ENCODE data around the gene HBG1. TPM values are rescaled to one million over a fixed set of nuclear protein-coding genes. Genes with fewer than 3 reads are reported as not detected.
"Not testable (repeated sequence)": the region's sequence is repeated elsewhere in the genome, so short reads cannot be mapped to it uniquely, and the experiment has no call there.

HBG1 gene
- total RNA-seq, 2 donors from 2014 or later: not detected

DNA sequence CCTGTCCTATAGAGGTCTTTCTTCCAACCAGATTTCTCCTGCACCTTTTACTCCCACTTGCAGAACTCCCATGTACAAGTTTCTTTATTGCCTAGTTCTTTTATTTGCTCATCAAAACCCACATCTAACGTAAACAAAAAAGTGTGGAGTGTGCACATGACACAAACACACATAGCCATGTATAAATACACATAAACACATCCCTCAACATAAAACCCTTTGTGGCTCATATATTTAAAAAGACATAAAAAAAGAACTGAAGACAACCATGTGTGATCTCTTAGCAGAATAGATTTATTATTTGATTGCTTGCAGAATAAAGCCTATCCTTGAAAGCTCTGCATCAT, 3.2 kb upstream of the HBG1 start:
- ATAC-seq (no peak), DNase-seq (no peak)
- H3K4me1 ChIP-seq: no peaks in the 10 kb centered on the region
- no peak overlapping the region for H3K27ac ChIP-seq
- H3K27me3 ChIP-seq: no peaks in the 10 kb centered on the region
- no peak for TF ChIP-seq POLR2A (IDR thresholded peaks at IDR 0.05)
- TF ChIP-seq, protein P1, sequence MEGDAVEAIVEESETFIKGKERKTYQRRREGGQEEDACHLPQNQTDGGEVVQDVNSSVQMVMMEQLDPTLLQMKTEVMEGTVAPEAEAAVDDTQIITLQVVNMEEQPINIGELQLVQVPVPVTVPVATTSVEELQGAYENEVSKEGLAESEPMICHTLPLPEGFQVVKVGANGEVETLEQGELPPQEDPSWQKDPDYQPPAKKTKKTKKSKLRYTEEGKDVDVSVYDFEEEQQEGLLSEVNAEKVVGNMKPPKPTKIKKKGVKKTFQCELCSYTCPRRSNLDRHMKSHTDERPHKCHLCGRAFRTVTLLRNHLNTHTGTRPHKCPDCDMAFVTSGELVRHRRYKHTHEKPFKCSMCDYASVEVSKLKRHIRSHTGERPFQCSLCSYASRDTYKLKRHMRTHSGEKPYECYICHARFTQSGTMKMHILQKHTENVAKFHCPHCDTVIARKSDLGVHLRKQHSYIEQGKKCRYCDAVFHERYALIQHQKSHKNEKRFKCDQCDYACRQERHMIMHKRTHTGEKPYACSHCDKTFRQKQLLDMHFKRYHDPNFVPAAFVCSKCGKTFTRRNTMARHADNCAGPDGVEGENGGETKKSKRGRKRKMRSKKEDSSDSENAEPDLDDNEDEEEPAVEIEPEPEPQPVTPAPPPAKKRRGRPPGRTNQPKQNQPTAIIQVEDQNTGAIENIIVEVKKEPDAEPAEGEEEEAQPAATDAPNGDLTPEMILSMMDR (IDR thresholded peaks at IDR 0.05): no peak
- no peaks in the 10 kb centered on the region for H3K36me3 ChIP-seq (replicated peaks in 1 of 2; ENCODE audit: insufficient read depth in 1 of 2, low read depth in 2 of 2)
- intact Hi-C loops (cut with DNase I): no loop called here
- H3K4me3 ChIP-seq: no peak overlapping the region
- H3K9me3 ChIP-seq: no peaks in the 10 kb centered on the region
- WGBS, 2 donors: 34 to 47% methylated on average over 1 of the region's 1 CpG

DNA sequence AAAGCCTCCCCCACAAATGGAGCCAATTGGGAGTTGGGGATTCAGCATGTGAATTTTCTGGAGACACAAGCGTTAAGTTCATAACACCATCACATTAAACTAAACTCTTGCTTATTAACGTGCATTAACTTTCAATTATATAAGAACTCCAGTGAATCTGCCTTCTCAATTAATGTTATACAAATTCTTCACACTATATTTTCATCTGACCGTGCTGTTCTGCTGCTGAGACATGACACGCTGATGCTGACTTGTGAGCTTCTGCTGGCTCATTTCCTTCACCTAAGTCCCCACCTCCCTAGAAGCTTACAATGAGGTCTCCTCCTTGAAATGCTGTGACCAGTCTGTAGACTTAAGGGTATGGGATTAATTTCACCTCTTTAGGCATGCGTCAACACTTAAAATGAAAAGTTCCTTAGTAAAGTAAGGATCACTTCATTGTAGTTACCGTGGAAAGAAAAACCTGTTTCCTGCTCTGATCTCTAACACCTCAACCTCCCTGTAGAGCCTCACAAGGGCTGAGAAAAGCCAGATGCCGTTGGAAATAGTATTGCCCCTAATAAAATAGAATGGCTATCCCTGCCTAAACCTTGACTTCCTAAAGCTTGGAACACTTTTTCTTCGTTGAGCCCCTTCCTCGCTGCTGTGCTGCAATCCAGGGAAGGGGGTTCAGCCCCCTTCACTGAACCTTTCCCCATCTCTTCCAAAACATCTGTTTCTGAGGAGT, 2.7 kb upstream of the HBG1 start:
- intact Hi-C loops (cut with DNase I): no loop called here
- Histone ChIP-seq H3K4me3 (no peak overlapping the region), H3K36me3 (replicated peaks in 1 of 2; ENCODE audit: insufficient read depth in 1 of 2, low read depth in 2 of 2) (no peaks in the 10 kb centered on the region), H3K4me1 (no peaks in the 10 kb centered on the region), H3K27me3 (no peaks in the 10 kb centered on the region), H3K9me3 (no peaks in the 10 kb centered on the region), H3K27ac (no peak overlapping the region)
- 64% methylated on average over 9 of the region's 9 CpGs for WGBS, 2 donors
- ATAC-seq (no peak), DNase-seq (no peak)
- TF ChIP-seq, protein P1 (IDR thresholded peaks at IDR 0.05): no peak
- no peak for TF ChIP-seq POLR2A (IDR thresholded peaks at IDR 0.05)

DNA sequence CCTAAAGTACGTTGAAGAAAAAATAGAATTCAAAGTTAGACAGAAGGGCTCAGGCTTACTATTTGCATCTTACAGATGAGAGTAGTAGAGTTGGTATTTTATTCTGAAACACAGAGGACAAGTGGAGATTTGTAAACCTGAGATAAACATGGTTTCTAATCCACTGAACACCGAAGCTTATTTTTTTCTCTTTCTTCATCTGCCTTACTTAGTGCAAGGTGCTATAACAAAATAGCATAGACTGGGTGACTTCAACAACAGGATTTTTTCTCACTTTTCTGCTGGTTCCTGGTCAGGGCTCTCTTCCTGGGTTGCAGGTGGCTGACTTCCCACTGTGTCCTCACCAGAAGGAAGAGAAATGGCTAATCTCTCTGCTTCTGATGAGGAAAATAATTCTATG, 2.1 kb upstream of the HBG1 start:
- no peaks in the 10 kb centered on the region for H3K4me1 ChIP-seq
- no peak for DNase-seq
- H3K27me3 ChIP-seq: no peaks in the 10 kb centered on the region
- 45 to 47% methylated on average over 2 of the region's 2 CpGs for WGBS, 2 donors
- no peak overlapping the region for H3K4me3 ChIP-seq
- H3K36me3 ChIP-seq (replicated peaks in 1 of 2; ENCODE audit: insufficient read depth in 1 of 2, low read depth in 2 of 2): no peaks in the 10 kb centered on the region
- intact Hi-C loops (cut with DNase I): no loop called here
- no peak for ATAC-seq
- TF ChIP-seq, protein P1 (IDR thresholded peaks at IDR 0.05): no peak
- no peak overlapping the region for H3K27ac ChIP-seq
- H3K9me3 ChIP-seq: no peaks in the 10 kb centered on the region

DNA sequence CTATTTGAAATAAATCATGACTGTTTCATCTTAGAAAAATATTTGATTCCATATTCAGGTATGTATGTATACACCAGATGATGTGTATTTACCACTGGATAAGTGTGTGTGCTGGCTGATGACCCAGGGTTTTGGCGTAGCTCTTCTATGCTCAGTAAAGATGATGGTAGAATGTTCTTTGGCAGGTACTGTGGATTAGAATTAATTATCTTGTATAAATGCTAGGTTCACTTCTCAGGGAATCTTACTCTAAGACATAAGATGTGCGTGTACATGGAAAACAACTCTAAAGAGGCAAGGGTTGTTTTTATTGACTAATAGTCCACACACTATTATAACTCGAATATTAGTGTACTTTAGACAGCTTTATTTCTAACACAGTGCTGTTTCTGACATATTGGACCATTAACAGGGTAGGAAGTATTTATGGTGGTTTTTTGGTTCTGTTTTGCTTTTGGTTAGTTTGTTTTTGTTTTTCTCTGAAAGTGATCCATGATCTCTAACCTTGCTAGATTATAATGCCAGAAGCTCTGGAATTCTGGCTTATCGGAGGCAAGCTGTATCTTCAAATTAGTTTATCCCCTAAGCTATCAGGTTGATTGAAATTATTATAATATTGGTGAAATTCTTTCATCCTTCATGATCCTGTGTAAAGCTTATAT, 1.0 kb upstream of the HBG1 start:
- Histone ChIP-seq H3K9me3 (no peaks in the 10 kb centered on the region), H3K27ac (no peak overlapping the region), H3K4me1 (no peaks in the 10 kb centered on the region), H3K27me3 (no peaks in the 10 kb centered on the region), H3K36me3 (replicated peaks in 1 of 2; ENCODE audit: insufficient read depth in 1 of 2, low read depth in 2 of 2) (no peaks in the 10 kb centered on the region), H3K4me3 (no peak overlapping the region)
- DNase-seq (no peak), ATAC-seq (no peak)
- 76 to 77% methylated on average over 4 of the region's 4 CpGs for WGBS, 2 donors
- TF ChIP-seq, protein P1 (IDR thresholded peaks at IDR 0.05): no peak
- no peak for TF ChIP-seq POLR2A (IDR thresholded peaks at IDR 0.05)
- intact Hi-C loops (cut with DNase I): no loop called here

DNA sequence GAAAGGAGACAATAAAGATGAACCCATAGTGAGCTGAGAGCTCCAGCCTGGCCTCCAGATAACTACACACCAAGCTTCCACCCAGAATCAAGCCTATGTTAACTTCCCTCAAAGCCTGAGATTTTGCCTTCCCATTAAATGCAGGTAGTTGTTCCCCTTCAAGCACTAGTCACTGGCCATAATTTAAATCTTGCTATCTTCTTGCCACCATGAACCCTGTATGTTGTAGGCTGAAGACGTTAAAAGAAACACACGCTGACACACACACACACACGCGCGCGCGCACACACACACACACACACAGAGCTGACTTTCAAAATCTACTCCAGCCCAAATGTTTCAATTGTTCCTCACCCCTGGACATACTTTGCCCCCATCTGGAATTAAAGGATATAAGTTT, 1.2 kb downstream of the HBG1 start:
- H3K9me3 ChIP-seq; intact Hi-C loops (cut with DNase I); H3K27me3 ChIP-seq; H3K4me3 ChIP-seq; H3K27ac ChIP-seq; ATAC-seq; DNase-seq; H3K4me1 ChIP-seq; H3K36me3 ChIP-seq (replicated peaks in 1 of 2; ENCODE audit: insufficient read depth in 1 of 2, low read depth in 2 of 2): not testable (repeated sequence)
- WGBS, 2 donors: 77 to 78% methylated on average over 7 of the region's 7 CpGs
